Nephron progenitor cell (in vitro differentiated cells): ENCODE measurements around the gene FBXL7.

Experiments used
- DNase-seq: peaks from one replicate; pipeline ENCODE4 v3.0.0; 2021
- H3K27ac Mint-ChIP-seq: 2 replicates; pipeline ENCODE4 v1.8.0; 2021; ENCODE audit warnings: mild to moderate bottlenecking, moderate library complexity, mixed read lengths
- H3K27me3 Mint-ChIP-seq: 2 replicates; pipeline ENCODE4 v1.8.0; 2021; ENCODE audit warnings: mild to moderate bottlenecking, low read depth, mixed read lengths; ENCODE audit not compliant: poor library complexity
- H3K36me3 Mint-ChIP-seq: 2 replicates; pipeline ENCODE4 v1.8.0; 2021; ENCODE audit warnings: low read depth, mixed read lengths
- H3K4me1 Mint-ChIP-seq: 2 replicates; pipeline ENCODE4 v1.8.0; 2021; ENCODE audit warnings: mixed read lengths
- H3K4me3 Mint-ChIP-seq: 2 replicates; pipeline ENCODE4 v1.8.0; 2021; ENCODE audit warnings: mild to moderate bottlenecking, moderate library complexity, mixed read lengths
- H3K9me3 Mint-ChIP-seq: 2 replicates; pipeline ENCODE4 v1.8.0; 2021; ENCODE audit warnings: mild to moderate bottlenecking, moderate library complexity, mixed read lengths
- CTCF ChIP-seq: fragments of 200-600 bp; sonication (generic); IDR thresholded peaks from 2 replicates; pipeline ENCODE4 v1.5.0; 2021; ENCODE audit warnings: antibody characterized with exemption

Gene FBXL7

DNA sequence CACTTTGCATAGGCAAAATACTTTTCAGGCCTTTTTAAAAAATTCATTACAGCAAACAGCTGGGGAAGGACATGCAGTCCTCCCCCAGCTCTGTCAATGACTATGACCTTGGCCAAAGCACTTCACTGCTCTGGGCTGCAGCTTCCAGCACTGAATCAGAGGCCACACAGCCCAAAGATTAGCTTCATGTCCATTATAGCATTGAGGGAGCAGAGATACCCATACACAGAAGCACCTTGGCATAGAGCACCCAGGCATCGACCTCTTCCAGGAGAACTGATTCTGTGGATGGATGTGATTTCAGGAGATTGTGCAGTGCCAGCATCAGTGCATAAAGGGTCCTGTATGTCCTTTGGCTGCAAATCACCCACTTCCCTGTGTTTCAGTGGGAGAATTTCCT is 437.7 kb downstream of the FBXL7 start:
- Mint-ChIP-seq H3K27me3 (peaks cover 10% of the 10 kb centered on the region), H3K9me3 (no peaks in the 10 kb centered on the region), H3K36me3 (peaks cover 61% of the 10 kb centered on the region), H3K4me3 (no peak overlapping the region), H3K4me1 (peaks cover 11% of the 10 kb centered on the region), H3K27ac (no peak overlapping the region)
- no peak for TF ChIP-seq CTCF
- no peak for DNase-seq

DNA sequence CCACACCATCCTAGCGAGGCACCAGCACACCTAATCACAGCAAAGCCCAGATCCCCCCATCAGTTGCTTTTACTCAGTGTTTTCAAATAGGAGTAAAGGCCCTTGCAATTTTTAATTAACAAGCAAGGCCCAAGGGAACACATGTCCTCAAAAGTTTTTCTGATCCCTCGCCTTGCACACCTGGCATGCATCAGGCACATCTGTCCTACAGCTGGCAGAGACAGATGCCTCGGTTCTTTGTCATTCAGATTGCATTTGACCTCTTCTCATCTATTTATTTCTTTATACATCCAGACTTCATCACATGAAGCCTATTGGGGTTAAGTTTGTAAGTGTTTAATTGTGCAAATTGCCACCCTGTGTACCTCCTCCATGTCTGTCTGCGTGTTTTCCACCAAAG is 438.2 kb downstream of the FBXL7 start:
- peaks cover 61% of the 10 kb centered on the region for H3K36me3 Mint-ChIP-seq

DNA sequence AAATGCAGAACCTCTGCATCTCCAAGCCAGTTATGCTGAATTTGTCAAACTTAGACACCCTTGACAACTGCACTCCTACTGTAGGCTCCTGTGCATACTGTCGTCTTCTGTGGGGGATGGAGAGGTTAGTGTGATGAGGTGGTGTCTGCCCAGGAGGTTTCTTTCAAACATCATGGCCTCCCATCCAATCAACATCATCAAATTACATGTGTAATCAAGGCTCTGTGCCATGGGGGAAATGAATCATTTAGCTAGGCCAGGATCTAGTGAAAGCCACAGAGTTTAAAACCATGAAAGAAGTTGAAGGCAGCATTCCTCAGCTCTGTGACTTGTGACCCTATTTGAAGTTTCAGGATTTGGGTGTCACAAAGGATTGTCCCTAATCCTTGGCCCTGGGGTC is 439.0 kb downstream of the FBXL7 start:
- Mint-ChIP-seq H3K27ac (no peak overlapping the region), H3K36me3 (peaks cover 61% of the 10 kb centered on the region), H3K4me1 (peaks cover 1% of the 10 kb centered on the region), H3K4me3 (no peak overlapping the region), H3K9me3 (no peaks in the 10 kb centered on the region), H3K27me3 (peaks cover 7% of the 10 kb centered on the region)
- TF ChIP-seq CTCF = no peak
- DNase-seq = no peak

More for the DNA sequence above, 438.2 kb downstream of the FBXL7 start:
- Mint-ChIP-seq H3K4me3 (no peak overlapping the region), H3K27ac (no peak overlapping the region), H3K9me3 (no peaks in the 10 kb centered on the region), H3K27me3 (peaks cover 10% of the 10 kb centered on the region), H3K4me1 (peaks cover 6% of the 10 kb centered on the region)
- no peak for DNase-seq
- TF ChIP-seq CTCF = no peak

DNA sequence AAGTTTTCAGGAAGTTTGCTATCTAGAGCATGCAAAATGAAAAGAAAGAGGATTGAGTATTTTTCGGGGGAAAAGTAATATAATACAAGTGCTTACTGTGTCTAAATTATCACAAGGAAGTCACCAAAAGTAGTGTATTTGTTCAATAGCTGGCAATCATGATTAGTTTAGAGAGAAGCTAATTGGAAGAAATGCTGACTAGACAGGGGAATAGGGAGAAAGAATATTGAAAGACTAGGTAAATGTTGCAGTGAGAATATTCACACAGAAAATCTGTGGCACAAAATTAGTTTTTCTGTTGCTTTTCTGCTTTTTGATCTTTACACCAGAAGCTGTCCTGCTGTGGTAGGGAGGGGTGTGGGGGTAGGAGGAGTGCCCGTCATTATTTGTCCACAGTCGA is 440.9 kb downstream of the FBXL7 start:
- Mint-ChIP-seq H3K36me3 (peaks cover 51% of the 10 kb centered on the region), H3K27me3 (peaks cover 7% of the 10 kb centered on the region), H3K27ac (no peak overlapping the region), H3K4me3 (no peak overlapping the region), H3K9me3 (no peaks in the 10 kb centered on the region), H3K4me1 (peaks cover 8% of the 10 kb centered on the region)
- no peak for DNase-seq
- TF ChIP-seq CTCF = no peak

DNA sequence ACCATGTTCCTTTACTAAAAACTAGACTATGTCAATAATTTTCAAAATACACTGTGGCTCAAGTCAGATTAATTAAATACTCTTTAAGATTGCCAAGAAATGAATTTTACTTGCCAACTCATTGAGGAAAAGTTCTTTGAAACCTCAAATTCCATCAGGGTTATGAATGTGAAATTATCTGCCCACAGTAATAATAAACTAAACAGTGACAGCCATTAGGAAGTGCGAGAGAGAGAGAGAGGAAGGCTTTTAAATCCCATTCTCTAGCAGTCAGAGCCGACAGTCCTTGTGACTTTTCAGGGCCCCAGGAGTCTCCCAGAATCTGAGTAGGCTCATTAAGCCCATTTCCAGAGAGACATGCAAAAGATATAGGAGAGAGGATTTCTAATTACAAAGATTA is 443.5 kb downstream of the FBXL7 start:
- H3K9me3 Mint-ChIP-seq = no peaks in the 10 kb centered on the region
- H3K27me3 Mint-ChIP-seq = no peaks in the 10 kb centered on the region
- no peak for DNase-seq
- TF ChIP-seq CTCF = no peak
- H3K4me1 Mint-ChIP-seq = peaks cover 8% of the 10 kb centered on the region
- H3K36me3 Mint-ChIP-seq = peaks cover 26% of the 10 kb centered on the region
- H3K27ac Mint-ChIP-seq = no peak overlapping the region
- no peak overlapping the region for H3K4me3 Mint-ChIP-seq

DNA sequence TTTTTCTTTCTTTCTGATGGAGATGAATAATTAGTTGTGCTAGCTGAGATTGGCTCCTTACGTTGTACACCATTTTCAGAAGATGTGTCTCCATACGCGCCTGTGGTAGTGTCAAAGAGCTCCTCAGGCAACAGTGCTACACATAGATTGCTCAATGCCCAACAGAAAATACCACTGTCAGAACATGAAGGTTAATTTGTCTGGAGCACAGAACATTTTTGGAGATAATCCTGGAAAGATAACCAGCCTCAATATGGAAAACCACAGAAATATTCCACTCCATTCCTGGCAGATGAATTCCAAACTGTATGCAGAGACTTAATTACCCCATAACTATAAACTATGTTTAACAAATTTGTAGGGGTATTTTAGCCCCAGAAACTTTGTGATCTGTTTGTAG is 446.0 kb downstream of the FBXL7 start:
- DNase-seq = no peak
- no peak overlapping the region for H3K4me3 Mint-ChIP-seq
- no peaks in the 10 kb centered on the region for H3K9me3 Mint-ChIP-seq
- TF ChIP-seq CTCF = no peak
- H3K27me3 Mint-ChIP-seq = peaks cover 2% of the 10 kb centered on the region
- H3K36me3 Mint-ChIP-seq = peaks cover 19% of the 10 kb centered on the region
- H3K27ac Mint-ChIP-seq = no peak overlapping the region
- peaks cover 8% of the 10 kb centered on the region for H3K4me1 Mint-ChIP-seq
